AG08396 (cell line): Measurements from ENCODE around the gene OTUD5.
"Not testable (repeated sequence)": the region's sequence is repeated elsewhere in the genome, so short reads cannot be mapped to it uniquely, and the experiment has no call there.

Experiments used
- DNase-seq: peaks from one replicate; pipeline ENCODE4 v3.0.0; 2012; ENCODE audit warnings: low spot score, mixed read lengths

The OTUD5 gene

GRCh38 chrX:48890296-48890925 is 67.0 kb downstream of the OTUD5 start:
- no peak for DNase-seq

GRCh38 chrX:48886586-48886985 is 70.8 kb downstream of the OTUD5 start:
- not testable (repeated sequence) for DNase-seq

GRCh38 chrX:48883729-48884128 is 73.7 kb downstream of the OTUD5 start:
- DNase-seq: no peak

- DNase-seq: not testable (repeated sequence)
Measured at GRCh38 chrX:48876944-48877343, 80.5 kb downstream of the OTUD5 start.
